Measurements from ENCODE around the gene KIF5A.
"Not testable (repeated sequence)": the region's sequence is repeated elsewhere in the genome, so short reads cannot be mapped to it uniquely, and the experiment has no call there.

KIF5A gene

GRCh38 chr12:57549909-57550640 is at the start of gene KIF5A:
KIF5A (plus strand) TSS chr12:57550044; CDS start chr12:57550272, 228 bp downstream.
- peak; percentile 75 for DNase-seq

GRCh38 chr12:57500213-57500612 is 49.6 kb upstream of the KIF5A start:
- DNase-seq: no peak

GRCh38 chr12:57502311-57502969 is 47.4 kb upstream of the KIF5A start:
- DNase-seq: not testable (repeated sequence)

- not testable (repeated sequence) for DNase-seq
Measured at GRCh38 chr12:57506541-57506940, 43.3 kb upstream of the KIF5A start.

- not testable (repeated sequence) for DNase-seq
Measured at GRCh38 chr12:57507796-57508195, 42.0 kb upstream of the KIF5A start.

- DNase-seq: no peak
Measured at GRCh38 chr12:57511161-57511560, 38.7 kb upstream of the KIF5A start.

GRCh38 chr12:57511588-57512325 is 38.1 kb upstream of the KIF5A start:
- DNase-seq: no peak

GRCh38 chr12:57512665-57513064 is 37.2 kb upstream of the KIF5A start:
- DNase-seq: no peak

- DNase-seq: no peak
Measured at GRCh38 chr12:57513266-57513665, 36.6 kb upstream of the KIF5A start.

GRCh38 chr12:57513677-57514076 is 36.2 kb upstream of the KIF5A start:
- not testable (repeated sequence) for DNase-seq

GRCh38 chr12:57514246-57514645 is 35.6 kb upstream of the KIF5A start:
- DNase-seq: not testable (repeated sequence)

- DNase-seq: peak; percentile 42
Measured at GRCh38 chr12:57514720-57515407, 35.0 kb upstream of the KIF5A start.

GRCh38 chr12:57515408-57515933 is 34.4 kb upstream of the KIF5A start:
- DNase-seq: no peak

- DNase-seq: peak; percentile 30
Measured at GRCh38 chr12:57515934-57516541, 33.8 kb upstream of the KIF5A start.

GRCh38 chr12:57516617-57517153 is 33.2 kb upstream of the KIF5A start:
- DNase-seq: no peak

- DNase-seq: peak; percentile 56
Measured at GRCh38 chr12:57517187-57517586, 32.7 kb upstream of the KIF5A start.

GRCh38 chr12:57517718-57518117 is 32.1 kb upstream of the KIF5A start:
- DNase-seq: not testable (repeated sequence)

- DNase-seq: no peak
Measured at GRCh38 chr12:57518176-57518919, 31.5 kb upstream of the KIF5A start.

- peak; percentile 83 for DNase-seq
Measured at GRCh38 chr12:57518920-57519795, 30.7 kb upstream of the KIF5A start.

- DNase-seq: no peak
Measured at GRCh38 chr12:57519796-57520052, 30.1 kb upstream of the KIF5A start.
